Panc1 (cell line): ENCODE results near the gene RBM19. TPM values are rescaled to one million over a fixed set of nuclear protein-coding genes. Genes with fewer than 3 reads are reported as not detected.

ENCODE experiments used
- ATAC-seq: fragments of 200-7000 bp; cut with Tn5 transposase; 2 replicates; pipeline ENCODE4 v1.9.1; 2020; ENCODE audit warnings: mild to moderate bottlenecking, moderate library complexity
- BruUV-seq: library from RNA; stranded (reverse); fragments of 400-500 nt; replicated peaks from 2 replicates; lab custom pipeline; 2021; lab: Mats Ljungman, UMichigan
- CTCF ChIA-PET: fragments of 300-600 bp; sonication (Branson Sonifier 250); formaldehyde crosslinking; loops from one replicate; lab custom pipeline; 2022; ENCODE audit warnings: antibody characterized with exemption; lab: Charles Lee
- POLR2A ChIA-PET: fragments of 300-600 bp; sonication (Branson Sonifier 250); formaldehyde crosslinking; loops from one replicate; lab custom pipeline; 2022; ENCODE audit warnings: antibody characterized with exemption; lab: Charles Lee
- DNase-seq: peaks from one replicate; pipeline ENCODE4 v3.0.0-alpha.2; 2010; ENCODE audit warnings: low read depth, low spot score
- H3K27ac ChIP-seq: 2 replicates; pipeline ENCODE4 v1.5.1; 2011; ENCODE audit warnings: mild to moderate bottlenecking, low read length, inconsistent platforms
- H3K27me3 ChIP-seq: fragments of 200-500 bp; sonication (Bioruptor generic); 2 replicates; pipeline ENCODE4 v1.6.0; 2014; ENCODE audit warnings: low read length, inconsistent platforms; ENCODE audit not compliant: control insufficient read depth, insufficient read depth
- H3K36me3 ChIP-seq: fragments of 200-500 bp; sonication (Bioruptor generic); 2 replicates; pipeline ENCODE4 v1.5.1; 2014; ENCODE audit warnings: inconsistent platforms, mild to moderate bottlenecking, low read length, moderate library complexity; ENCODE audit not compliant: control insufficient read depth, insufficient read depth
- H3K4me1 ChIP-seq: 2 replicates; pipeline ENCODE4 v1.5.1; 2011; ENCODE audit warnings: inconsistent platforms, mild to moderate bottlenecking, low read length, moderate library complexity; ENCODE audit not compliant: control insufficient read depth, insufficient read depth
- H3K4me3 ChIP-seq, 2 experiments: 2 replicates each; pipeline ENCODE4 v1.5.1; 2011 to 2012; ENCODE audit warnings: low read depth in 2 of 2, low read length in 2 of 2, mild to moderate bottlenecking in 2 of 2, inconsistent platforms in 1 of 2, moderate library complexity in 1 of 2
- H3K9me3 ChIP-seq: fragments of 200-500 bp; sonication (Bioruptor generic); 2 replicates; pipeline ENCODE4 v1.5.1; 2014; ENCODE audit warnings: low read depth, mild to moderate bottlenecking, inconsistent platforms, low read length, moderate library complexity; ENCODE audit not compliant: control insufficient read depth, insufficient read depth
- CTCF ChIP-seq: fragments of 450-650 bp; IDR thresholded peaks from 2 replicates; pipeline ENCODE4 v1.5.1; 2017; ENCODE audit warnings: mild to moderate bottlenecking
- POLR2AphosphoS5 ChIP-seq: IDR thresholded peaks from 2 replicates; pipeline ENCODE4 v1.6.1; 2012; ENCODE audit warnings: mild to moderate bottlenecking, low read depth, low read length, moderate library complexity
- REST ChIP-seq, 2 experiments: IDR thresholded peaks; 2 replicates each; pipeline ENCODE4 v1.6.1; 2011 to 2012; ENCODE audit warnings: low read depth in 2 of 2, control low read depth in 1 of 2, low read length in 1 of 2, mild to moderate bottlenecking in 1 of 2, moderate library complexity in 1 of 2; ENCODE audit not compliant: insufficient read depth in 1 of 2
- SIN3A ChIP-seq: IDR thresholded peaks from 2 replicates; pipeline ENCODE4 v1.6.1; 2012; ENCODE audit warnings: low read depth, mild to moderate bottlenecking, low read length, moderate library complexity, borderline replicate concordance; ENCODE audit not compliant: insufficient read depth
- TCF7L2 ChIP-seq: IDR thresholded peaks from 2 replicates; pipeline ENCODE4 v1.6.1; 2011; ENCODE audit warnings: mild to moderate bottlenecking, low read depth, low read length, inconsistent platforms
- in situ Hi-C: cut with HindIII; loops from 2 replicates; pipeline ENCODE4 v1.10.0; 2016; ENCODE audit warnings: low sequenced_read_pairs, low pct_unique_long_range_greater_than_20kb
- intact Hi-C: fragments of 100-400 bp; cut with micrococcal nuclease; formaldehyde crosslinking; loops from one replicate; pipeline ENCODE4 v1.10.0; 2022; ENCODE audit not compliant: unreplicated experiment
- total RNA-seq: library from RNA; stranded (reverse); gene quantifications from one replicate; pipeline ENCODE4 v1.2.1, GENCODE V29; 2021; ENCODE audit not compliant: unreplicated experiment

RBM19 gene
- total RNA-seq, 1 experiment from 2014 or later = 44.8 TPM

- DNase-seq = no peak
- ChIA-PET CTCF (no interaction called here), POLR2A (no interaction called here)
- Histone ChIP-seq H3K27me3 (no peaks in the 10 kb centered on the region), H3K36me3 (no peaks in the 10 kb centered on the region; the same call in 1 of the 2 replicates), H3K9me3 (no peaks in the 10 kb centered on the region), H3K4me3 (no peak overlapping the region), H3K27ac (no peak overlapping the region), H3K4me1 (no peaks in the 10 kb centered on the region)
- ATAC-seq = no peak
- no TSS peak for BruUV-seq
- in situ Hi-C loops (no loop called here), intact Hi-C loops (no loop called here)
- TF ChIP-seq POLR2AphosphoS5 = no peak
- TF ChIP-seq TCF7L2 = no peak
- no peak for TF ChIP-seq SIN3A
- no peak for TF ChIP-seq REST (IDR thresholded peaks at IDR 0.05; ENCODE audit: insufficient read depth in 1 of 2, low read depth in 2 of 2, low read length in 1 of 2)
- no peak for TF ChIP-seq CTCF
Measured at GRCh38 chr12:113899042-113899560, 67.0 kb downstream of the RBM19 start.

GRCh38 chr12:113898466-113898865 lies 67.7 kb downstream of the RBM19 start:
- Histone ChIP-seq H3K36me3 (no peaks in the 10 kb centered on the region; the same call in 1 of the 2 replicates), H3K4me1 (no peaks in the 10 kb centered on the region), H3K27ac (no peak overlapping the region), H3K4me3 (no peak overlapping the region), H3K9me3 (no peaks in the 10 kb centered on the region), H3K27me3 (no peaks in the 10 kb centered on the region)
- CTCF ChIA-PET = no interaction called here
- no peak for DNase-seq
- TF ChIP-seq SIN3A (no peak), REST (IDR thresholded peaks at IDR 0.05; ENCODE audit: insufficient read depth in 1 of 2, low read depth in 2 of 2, low read length in 1 of 2) (no peak), CTCF (no peak), TCF7L2 (no peak), POLR2AphosphoS5 (no peak)
- ATAC-seq = no peak
- in situ Hi-C loops (no loop called here), intact Hi-C loops (no loop called here)
- BruUV-seq = no TSS peak
- POLR2A ChIA-PET = no interaction called here
